Measurements from ENCODE around the gene NCDN.

GRCh38 chr1:35539824-35540261, 17.8 kb upstream of the NCDN start:
- TF ChIP-seq POLR2A (IDR thresholded peaks at IDR 0.05) = no peak
- TF ChIP-seq CTCF (IDR thresholded peaks at IDR 0.05) = no peak

Measured in testis (tissue), 2 donors.